ENCODE results near the gene BCS1L. TPM values are rescaled to one million over a fixed set of nuclear protein-coding genes. Genes with fewer than 3 reads are reported as not detected.
A peak's percentile ranks its signal among the peaks of the same experiment; 100 is the strongest.

The BCS1L gene
- total and polyA plus RNA-seq, 2 of the 8 experiments (the other 6 are each of a cell fraction or from before 2014, with no cell fraction given), result 23.7 to 37.1 TPM

- H3K4ac ChIP-seq (replicated peaks; ENCODE audit: insufficient read length, low read depth, low read length), result peak overlapping the region; percentile 27
- H3K14ac ChIP-seq (ENCODE audit: insufficient read length), result no peak overlapping the region
- no peak for FAIRE-seq
- no peak overlapping the region for H4K5ac ChIP-seq (ENCODE audit: insufficient read length, low read depth, low read length)
- 0 out of 2 replicates have a peak overlapping the region, but pooled peaks have one; percentile 39 for H2BK5ac ChIP-seq (ENCODE audit: low read depth, low read length)
- H2BK15ac ChIP-seq (ENCODE audit: low read length), result no peak overlapping the region
- H3K18ac ChIP-seq (ENCODE audit: extremely low read depth, low read length), result no peak overlapping the region; the same call in 1 of the 2 replicates
- H3K79me2 ChIP-seq (ENCODE audit: control insufficient read depth in 1 of 2, insufficient read depth in 2 of 2, low read length in 2 of 2), result peaks cover 0 to 7% of the 10 kb centered on the region in 2 experiments; a peak in 1 of 4 replicates
- POLR2A ChIA-PET (ENCODE audit: partially characterized antibody), result interaction anchor here (0.9 to 6.6 kb wide), 20 partner anchors 9 to 187 kb away, joined by 3 to 95 read pairs (median 5); partner anchors contain the start of genes RNF25, STK36 and USP37
- no peak for DNase-seq (ENCODE audit: low read depth in 1 of 2, low spot score in 2 of 2)
- H3K4me2 ChIP-seq (ENCODE audit: insufficient read depth in 1 of 2, low read depth in 2 of 2, low read length in 2 of 2), result peak overlapping the region; percentile 96 to 99
- H2AFZ ChIP-seq (ENCODE audit: low read length), result peak overlapping the region; percentile 36; the same call in 1 of the 2 replicates
- no peak overlapping the region for H2BK120ac ChIP-seq (replicated peaks; ENCODE audit: low read depth, low read length)
- H2BK20ac ChIP-seq (ENCODE audit: low read length), result no peak overlapping the region
- no peaks in the 10 kb centered on the region for H3K27me3 ChIP-seq (replicated peaks in 1 of 4; ENCODE audit: control insufficient read depth in 3 of 4, extremely low read depth in 1 of 4, insufficient read depth in 3 of 4, low read length in 3 of 4)
- no peak overlapping the region for H3K23ac ChIP-seq (ENCODE audit: insufficient read length)
- 0 out of 2 replicates have a peak overlapping the region, but pooled peaks have one; percentile 60 for H2BK12ac ChIP-seq (ENCODE audit: low read depth, low read length)
- peak overlapping the region; percentile 33 for H4K91ac ChIP-seq (replicated peaks; ENCODE audit: insufficient read length, low read length)
- no peaks in the 10 kb centered on the region for H4K20me1 ChIP-seq (replicated peaks in 1 of 2; ENCODE audit: control insufficient read depth in 1 of 2, insufficient read depth in 2 of 2, low read length in 2 of 2)
- H3K4me1 ChIP-seq (replicated peaks in 1 of 4; ENCODE audit: control insufficient read depth in 3 of 4, insufficient read depth in 4 of 4, low read length in 3 of 4), result peaks cover 0 to 5% (median under 1%) of the 10 kb centered on the region in 4 experiments; a peak in 2 of 7 replicates
- no peak overlapping the region for H4K8ac ChIP-seq (ENCODE audit: extremely low read depth, insufficient read depth, low read length)
- H2AK5ac ChIP-seq (ENCODE audit: low read depth, low read length), result no peak overlapping the region
- no peaks in the 10 kb centered on the region for H3K9me3 ChIP-seq (ENCODE audit: insufficient read depth in 2 of 2, low read depth in 1 of 2, low read length in 1 of 2)
- H3K9ac ChIP-seq (replicated peaks in 1 of 4; ENCODE audit: extremely low read depth in 1 of 4, low read depth in 3 of 4, low read length in 3 of 4), result peak overlapping the region; percentile 52 to 78 (median 70)
- CTCF ChIA-PET (ENCODE audit: partially characterized antibody), result interaction anchor here (0.8 to 5.3 kb wide), 7 partner anchors 10 to 128 kb away, joined by 3 to 48 read pairs (median 10); partner anchors contain the start of genes RNF25, STK36 and TTLL4
- peaks cover 22 to 50% (median 39%) of the 10 kb centered on the region in 4 experiments for H3K36me3 ChIP-seq (ENCODE audit: control insufficient read depth in 2 of 4, insufficient read depth in 4 of 4, low read length in 3 of 4)
- WGBS, 2 experiments (ENCODE audit: extremely low coverage in 1 of 2, insufficient coverage in 1 of 2, insufficient read length in 1 of 2, insufficient replicate concordance in 2 of 2, low coverage in 1 of 2, low lambda C conversion rate in 2 of 2, missing lambda C conversion rate in 1 of 2), result 40% methylated on average over 8 of the region's 8 CpGs; no CpG with 5 or more reads in 1 of the 2 experiments
- H3K4me3 ChIP-seq (ENCODE audit: extremely low read depth in 1 of 4, insufficient read depth in 2 of 4, low read depth in 3 of 4, low read length in 4 of 4), result peak overlapping the region; percentile 84 to 95 (median 86)
- H3K23me2 ChIP-seq (ENCODE audit: low read depth, low read length), result peaks cover 10% of the 10 kb centered on the region; the same call in 1 of the 2 replicates
- H3K27ac ChIP-seq (ENCODE audit: low read depth, low read length), result no peak overlapping the region
- H3K79me1 ChIP-seq (ENCODE audit: low read depth, low read length), result 0 out of 2 replicates have a peak, but pooled peaks cover 3% of the 10 kb centered on the region
- no peak overlapping the region for H3K56ac ChIP-seq (replicated peaks; ENCODE audit: insufficient read length, low read depth, low read length)
- TF ChIP-seq SIRT6 (IDR thresholded peaks at IDR 0.05; ENCODE audit: low read length), result no peak
- TF ChIP-seq TBP (IDR thresholded peaks at IDR 0.05; ENCODE audit: low read depth, low read length), result no peak
- no peak for TF ChIP-seq PHF8 (conservative IDR thresholded peaks at IDR 0.05; ENCODE audit: low read depth, low read length)
- no peak for TF ChIP-seq HDAC2 (IDR thresholded peaks at IDR 0.05; ENCODE audit: borderline replicate concordance in 1 of 2, low read depth in 2 of 2, low read length in 2 of 2)
- no peak for TF ChIP-seq JUN (IDR thresholded peaks at IDR 0.05; ENCODE audit: low read depth, low read length)
- no peak for TF ChIP-seq KDM4A (IDR thresholded peaks at IDR 0.05; ENCODE audit: low read depth, low read length, severe bottlenecking)
- TF ChIP-seq ZNF274 (IDR thresholded peaks at IDR 0.05; ENCODE audit: borderline replicate concordance, extremely low read depth, low read length), result no peak
- no peak for TF ChIP-seq POLR2AphosphoS5 (IDR thresholded peaks at IDR 0.05; ENCODE audit: low read depth, low read length)
- TF ChIP-seq KDM5A (IDR thresholded peaks at IDR 0.05; ENCODE audit: low read length), result no peak
- TF ChIP-seq USF2 (IDR thresholded peaks at IDR 0.05; ENCODE audit: low read length), result no peak
- TF ChIP-seq TAF1 (IDR thresholded peaks at IDR 0.05; ENCODE audit: low read depth, low read length), result no peak
- TF ChIP-seq SP2 (IDR thresholded peaks at IDR 0.05; ENCODE audit: low read length), result no peak
- TF ChIP-seq CREB1 (IDR thresholded peaks at IDR 0.05), result no peak
These were observed 490 bp downstream of the BCS1L start for GRCh38 chr2:218659988-218660358.
